Left lung (tissue), 14 donors: ENCODE results near the gene COL9A1. TPM values are rescaled to one million over a fixed set of nuclear protein-coding genes. Genes with fewer than 3 reads are reported as not detected.
"Not testable (repeated sequence)": the region's sequence is repeated elsewhere in the genome, so short reads cannot be mapped to it uniquely, and the experiment has no call there.

Experiments used
- ATAC-seq: fragments of 200-7000 bp; cut with Tn5 transposase; one replicate; pipeline ENCODE4 v1.9.1; 2020; ENCODE audit warnings: moderate library complexity
- DNase-seq, 4 donors: peaks; one replicate each; pipeline ENCODE4 v3.0.0-alpha.2; 2013 to 2020
- H3K27ac ChIP-seq, 2 donors: fragments of 200-600 bp; sonication (generic) in 1 of 2; one replicate each; pipeline versions ENCODE4 v1.5.0 to v1.8.0; 2020 to 2021
- H3K27me3 ChIP-seq, 2 donors: fragments of 200-600 bp; sonication (generic) in 1 of 2; one replicate each; pipeline versions ENCODE4 v1.5.0 to v1.8.0; 2020 to 2021
- H3K36me3 ChIP-seq, 2 donors: fragments of 200-600 bp; sonication (generic) in 1 of 2; one replicate each; pipeline versions ENCODE4 v1.5.0 to v1.8.0; 2020 to 2021
- H3K4me1 ChIP-seq, 2 donors: fragments of 200-600 bp; one replicate each; pipeline ENCODE4 v1.8.0; 2021
- H3K4me3 ChIP-seq, 2 donors: fragments of 200-600 bp; sonication (generic) in 1 of 2; one replicate each; pipeline versions ENCODE4 v1.5.0 to v1.8.0; 2020 to 2021; ENCODE audit warnings: mild to moderate bottlenecking in 1 of 2
- H3K9me3 ChIP-seq, 2 donors: fragments of 200-600 bp; sonication (generic) in 1 of 2; one replicate each; pipeline versions ENCODE4 v1.5.0 to v1.8.0; 2020 to 2021
- intact Hi-C, 2 donors: fragments of 100-400 bp; cut with DNase I; formaldehyde crosslinking; loops; one replicate each; pipeline versions ENCODE4 v1.11.2 to v1.14.2; 2022
- long read RNA-seq, 12 donors: library from polyadenylated mRNA in 2 of 12; unstranded in 2 of 12; transcript quantifications; one replicate each; pipeline ENCODE4 v2.0.0 and lab custom pipeline, GENCODE V29; 2019 to 2026
- polyA plus RNA-seq, 6 donors: library from polyadenylated mRNA; unstranded; fragments of 120-200 nt; gene quantifications; one replicate each; pipeline ENCODE4 v1.2.1, GENCODE V29; 2013; ENCODE audit not compliant: insufficient read length in 6 of 6
- total RNA-seq, 2 donors: library from RNA; stranded (reverse); fragmentation: NEBNext Ultra II Directional; extraction: Animal tissue kit (Norgen Biotek cat#: 25700); gene quantifications; one replicate each; pipeline ENCODE4 v1.2.1, GENCODE V29; 2021
- TF ChIP-seq, protein P1 (sequence below), 2 donors: fragments of 200-600 bp; sonication (generic) in 1 of 2; IDR thresholded peaks; one replicate each; pipeline versions ENCODE4 v1.5.0 to v1.8.0; 2021; ENCODE audit warnings: antibody characterized with exemption in 2 of 2
- donor health status: DM: no; HTN: yes; CAD: no.
- donor health status: DM: no; HTN: no; CAD: no.

COL9A1 gene
- total RNA-seq, result not detected
- 1 to 10 TPM; 1.0 to 2.1 (median 1.5) TPM for polyA plus RNA-seq
- long read RNA-seq, donor 1, result 0 reads
- long read RNA-seq, donor 2, partial matches to known transcripts, result 0 of 1 reads
- long read RNA-seq, donor 2, other reads (novel, unspliced or antisense), result 0 of 1 reads
- long read RNA-seq, donor 3, result 0 reads
- long read RNA-seq, donor 4, result 0 reads
- long read RNA-seq, donor 5, result 0 reads
- long read RNA-seq, donor 6, result 0 reads
- long read RNA-seq, donor 7, result 0 reads
- long read RNA-seq, donor 8, result 0 reads
- long read RNA-seq, donor 9, result 0 reads
- long read RNA-seq, donor 10, result 0 reads
- long read RNA-seq, donor 11, partial matches to known transcripts, result 0 of 6 reads
- long read RNA-seq, donor 11, other reads (novel, unspliced or antisense), result 0 of 6 reads
- long read RNA-seq, donor 12, result 0 reads

DNA sequence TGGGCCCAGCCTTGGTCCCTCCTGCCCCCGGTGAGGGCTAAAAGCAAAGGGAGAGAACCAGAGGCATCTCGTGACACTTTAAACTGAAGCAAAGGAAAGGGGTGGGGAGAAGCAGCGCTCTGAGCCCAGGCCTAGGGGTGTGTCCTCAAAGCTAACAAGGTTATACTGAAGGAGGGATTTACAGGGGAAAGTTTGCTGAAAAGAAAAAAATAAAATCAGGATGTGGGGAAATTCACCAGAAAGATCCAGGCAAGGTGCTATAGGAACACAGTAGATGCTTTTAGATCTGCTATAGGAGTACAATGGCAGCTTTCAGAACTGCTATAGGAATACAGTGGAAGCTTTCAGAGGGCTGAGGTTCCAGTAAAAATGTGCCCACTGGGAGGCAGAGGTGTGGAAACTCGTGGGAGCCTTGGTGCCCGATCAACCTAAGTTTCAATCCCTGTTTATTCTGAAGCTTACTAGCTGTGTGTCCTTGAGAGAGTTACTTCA, at the start of gene COL9A1:
COL9A1 (minus strand) TSS at position 51 of the 492 bp plus-strand sequence. CDS start 160 bp downstream, outside the sequence.
- H3K27ac ChIP-seq, result no peak within 1 kb of the TSS
- ATAC-seq, result no peak
- peaks cover 0 to 15% of the 10 kb centered on the region in 2 donors for H3K27me3 ChIP-seq
- peaks cover 0 to 4% of the 10 kb centered on the region in 2 donors for H3K4me1 ChIP-seq
- H3K4me3 ChIP-seq, result no peak within 1 kb of the TSS
- DNase-seq, result no peak
- intact Hi-C loops, result no loop called here
- H3K36me3 ChIP-seq, result no peaks in the 10 kb centered on the region
- H3K9me3 ChIP-seq, result no peaks in the 10 kb centered on the region
- TF ChIP-seq, protein P1, sequence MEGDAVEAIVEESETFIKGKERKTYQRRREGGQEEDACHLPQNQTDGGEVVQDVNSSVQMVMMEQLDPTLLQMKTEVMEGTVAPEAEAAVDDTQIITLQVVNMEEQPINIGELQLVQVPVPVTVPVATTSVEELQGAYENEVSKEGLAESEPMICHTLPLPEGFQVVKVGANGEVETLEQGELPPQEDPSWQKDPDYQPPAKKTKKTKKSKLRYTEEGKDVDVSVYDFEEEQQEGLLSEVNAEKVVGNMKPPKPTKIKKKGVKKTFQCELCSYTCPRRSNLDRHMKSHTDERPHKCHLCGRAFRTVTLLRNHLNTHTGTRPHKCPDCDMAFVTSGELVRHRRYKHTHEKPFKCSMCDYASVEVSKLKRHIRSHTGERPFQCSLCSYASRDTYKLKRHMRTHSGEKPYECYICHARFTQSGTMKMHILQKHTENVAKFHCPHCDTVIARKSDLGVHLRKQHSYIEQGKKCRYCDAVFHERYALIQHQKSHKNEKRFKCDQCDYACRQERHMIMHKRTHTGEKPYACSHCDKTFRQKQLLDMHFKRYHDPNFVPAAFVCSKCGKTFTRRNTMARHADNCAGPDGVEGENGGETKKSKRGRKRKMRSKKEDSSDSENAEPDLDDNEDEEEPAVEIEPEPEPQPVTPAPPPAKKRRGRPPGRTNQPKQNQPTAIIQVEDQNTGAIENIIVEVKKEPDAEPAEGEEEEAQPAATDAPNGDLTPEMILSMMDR (IDR thresholded peaks at IDR 0.05), result no peak

DNA sequence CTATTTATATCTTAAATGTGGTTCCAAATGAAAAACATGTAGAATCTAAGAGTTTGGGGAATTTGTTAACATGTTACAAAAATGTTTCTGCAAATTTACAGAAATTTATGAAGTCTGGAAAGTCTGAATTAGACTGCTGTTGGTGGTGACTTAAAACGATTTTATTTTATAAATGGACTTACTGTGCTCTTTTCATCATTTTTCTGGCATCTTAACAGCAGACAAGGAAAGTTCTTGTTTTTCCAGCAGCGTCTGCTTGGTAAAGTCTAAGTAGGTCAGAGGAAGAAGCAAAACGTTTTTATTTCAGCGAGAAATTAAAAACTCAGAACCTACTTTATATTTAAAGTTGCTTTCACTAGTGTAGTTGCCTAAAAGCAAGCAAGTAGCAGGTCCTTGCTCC, 48.6 kb upstream of the COL9A1 start:
- Histone ChIP-seq H3K27ac (no peak overlapping the region), H3K4me3 (no peak overlapping the region), H3K4me1 (no peaks in the 10 kb centered on the region), H3K27me3 (no peaks in the 10 kb centered on the region), H3K9me3 (no peaks in the 10 kb centered on the region), H3K36me3 (no peaks in the 10 kb centered on the region)
- intact Hi-C loops, result no loop called here
- DNase-seq (no peak), ATAC-seq (no peak)
- TF ChIP-seq, protein P1 (IDR thresholded peaks at IDR 0.05), result no peak

DNA sequence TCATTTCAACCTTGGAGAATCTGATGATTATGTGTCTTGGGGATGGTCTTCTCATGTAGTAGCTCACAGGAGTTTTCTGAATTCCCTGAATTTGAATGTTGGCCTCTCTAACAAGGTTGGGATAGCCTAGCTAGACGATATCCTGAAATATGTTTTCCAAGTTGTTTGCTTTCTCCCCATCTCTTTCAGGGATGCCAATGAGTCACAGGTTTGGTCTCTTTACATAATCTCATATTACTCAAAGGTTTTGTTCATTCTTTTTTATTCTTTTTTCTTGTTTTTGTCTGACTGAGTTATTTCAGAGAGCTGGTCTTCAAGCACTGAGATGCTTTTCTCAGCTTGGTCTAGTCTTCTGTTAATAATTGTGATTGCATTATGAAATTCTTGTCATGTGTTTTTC, 42.7 kb upstream of the COL9A1 start:
- H3K4me3 ChIP-seq, result no peak overlapping the region
- TF ChIP-seq, protein P1 (IDR thresholded peaks at IDR 0.05), result no peak
- H3K36me3 ChIP-seq, result no peaks in the 10 kb centered on the region
- DNase-seq (no peak), ATAC-seq (no peak)
- H3K4me1 ChIP-seq, result no peaks in the 10 kb centered on the region
- no peaks in the 10 kb centered on the region for H3K27me3 ChIP-seq
- intact Hi-C loops, result no loop called here
- H3K27ac ChIP-seq, result no peak overlapping the region
- H3K9me3 ChIP-seq, result no peaks in the 10 kb centered on the region

DNA sequence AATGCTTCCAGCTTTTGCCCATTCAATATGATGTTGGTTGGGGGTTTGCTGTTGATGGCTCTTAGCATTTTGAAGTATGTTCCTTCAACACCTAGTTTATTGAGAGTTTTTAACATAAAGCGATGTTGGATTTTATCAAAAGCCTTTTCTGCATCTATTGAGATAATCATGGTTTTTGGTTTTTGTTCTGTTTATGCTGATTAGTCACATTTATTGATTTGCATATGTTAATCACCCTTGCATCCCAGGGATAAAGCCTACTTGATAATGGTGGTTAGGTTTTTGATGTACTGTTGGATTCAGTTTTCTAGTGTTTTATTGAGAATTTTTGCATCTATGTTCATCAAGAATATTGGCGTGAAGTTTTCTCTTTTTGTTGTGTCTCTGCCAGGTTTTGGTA, 40.4 kb upstream of the COL9A1 start:
- no peak for DNase-seq
- TF ChIP-seq, protein P1 (IDR thresholded peaks at IDR 0.05), result no peak
- Histone ChIP-seq H3K9me3 (peaks cover 0 to 5% of the 10 kb centered on the region in 2 donors), H3K4me1 (no peaks in the 10 kb centered on the region), H3K4me3 (no peak overlapping the region), H3K36me3 (no peaks in the 10 kb centered on the region), H3K27me3 (no peaks in the 10 kb centered on the region), H3K27ac (no peak overlapping the region)
- intact Hi-C loops, result no loop called here
- no peak for ATAC-seq

DNA sequence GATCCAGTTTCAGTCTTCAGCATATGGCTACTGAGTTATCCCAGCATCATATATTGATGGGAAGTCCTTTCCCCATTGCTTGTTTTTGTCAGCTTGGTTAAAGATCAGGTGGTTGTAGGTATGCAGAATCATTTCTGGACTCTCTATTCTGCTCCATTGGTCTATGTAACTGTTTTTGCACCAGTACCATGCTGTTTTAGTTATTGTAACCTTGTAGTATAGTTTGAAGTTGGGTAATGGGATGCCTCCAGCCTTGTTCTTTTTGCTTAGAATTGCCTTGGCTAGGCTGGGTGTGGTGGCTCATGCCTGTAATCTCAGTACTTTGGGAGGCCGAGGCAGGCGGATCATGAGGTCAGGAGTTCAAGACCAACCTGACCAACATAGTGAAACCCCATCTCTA, 36.9 kb upstream of the COL9A1 start:
- DNase-seq, H3K36me3 ChIP-seq, H3K27ac ChIP-seq, intact Hi-C loops, H3K4me1 ChIP-seq, H3K4me3 ChIP-seq, H3K27me3 ChIP-seq, ATAC-seq, H3K9me3 ChIP-seq: not testable (repeated sequence)
